HEK293 (cell line): ENCODE measurements around the gene TPRX2.

ENCODE experiments used
- CTCF ChIA-PET: fragments of 350-600 bp; formaldehyde crosslinking; extraction: SDS; loops from one replicate; lab custom pipeline; 2021; ENCODE audit warnings: antibody characterized with exemption; lab: Yijun Ruan, JAX
- POLR2A ChIA-PET: fragments of 300-600 bp; formaldehyde crosslinking; extraction: SDS; loops from one replicate; lab custom pipeline; 2020; ENCODE audit warnings: antibody characterized with exemption, inconsistent platforms; lab: Yijun Ruan, JAX
- H3K27ac ChIP-seq: fragments of 200-500 bp; sonication (Bioruptor generic); 2 replicates; pipeline ENCODE4 v1.5.1; 2014; ENCODE audit warnings: low read depth, low read length, control low read depth, inconsistent platforms; ENCODE audit errors: extremely low read depth
- H3K36me3 ChIP-seq, 2 experiments: fragments of 200-500 bp in 1 of 2; sonication (Bioruptor generic) in 1 of 2; 1 replicate in 1 of 2; 2 replicates in 1 of 2; pipeline ENCODE4 v1.5.1; 2014 to 2017; ENCODE audit warnings: inconsistent platforms in 2 of 2, low read length in 2 of 2; ENCODE audit not compliant: control insufficient read depth in 2 of 2, insufficient read depth in 1 of 2
- H3K4me1 ChIP-seq: fragments of 200-500 bp; sonication (Bioruptor generic); 2 replicates; pipeline ENCODE4 v1.5.1; 2014; ENCODE audit warnings: mild to moderate bottlenecking, low read length, inconsistent platforms; ENCODE audit not compliant: control insufficient read depth, insufficient read depth
- H3K4me3 ChIP-seq: 2 replicates; pipeline ENCODE4 v1.5.1; 2011; ENCODE audit warnings: low read depth, mild to moderate bottlenecking, control low read depth, low read length, moderate library complexity
- H3K9me3 ChIP-seq: fragments of 200-500 bp; sonication (Bioruptor generic); 2 replicates; pipeline ENCODE4 v1.5.1; 2014; ENCODE audit warnings: low read depth, low read length, inconsistent platforms; ENCODE audit not compliant: control insufficient read depth, insufficient read depth
- BCL11B ChIP-seq: fragments of 450-650 bp; formaldehyde crosslinking; IDR thresholded peaks from 2 replicates; pipeline ENCODE4 v1.5.1; 2016; ENCODE audit warnings: low read depth, missing biosample characterization, missing genetic modification characterization
- KLF16 ChIP-seq: fragments of 450-650 bp; formaldehyde crosslinking; IDR thresholded peaks from 2 replicates; pipeline ENCODE4 v1.5.1; 2017; ENCODE audit warnings: missing biosample characterization, missing genetic modification characterization
- PRDM1 ChIP-seq: fragments of 450-650 bp; formaldehyde crosslinking; IDR thresholded peaks from 2 replicates; pipeline ENCODE4; 2016; ENCODE audit warnings: missing biosample characterization, missing genetic modification characterization
- REST ChIP-seq: fragments of 450-650 bp; formaldehyde crosslinking; IDR thresholded peaks from 2 replicates; pipeline ENCODE4 v1.5.1; 2016; ENCODE audit warnings: missing biosample characterization, missing genetic modification characterization
- SCRT2 ChIP-seq: fragments of 450-650 bp; formaldehyde crosslinking; IDR thresholded peaks from 2 replicates; pipeline ENCODE4 v1.5.1; 2016; ENCODE audit warnings: missing biosample characterization, missing genetic modification characterization
- SETDB1 ChIP-seq: IDR thresholded peaks from one replicate; pipeline ENCODE4 v1.6.1; 2017; ENCODE audit warnings: mild to moderate bottlenecking, low read length, moderate library complexity, mixed read lengths; ENCODE audit not compliant: insufficient read length
- SP2 ChIP-seq: fragments of 450-650 bp; formaldehyde crosslinking; IDR thresholded peaks from 2 replicates; pipeline ENCODE4 v1.5.1; 2016; ENCODE audit warnings: missing biosample characterization, missing genetic modification characterization
- SP3 ChIP-seq: fragments of 450-650 bp; formaldehyde crosslinking; IDR thresholded peaks from 2 replicates; pipeline ENCODE4 v1.5.1; 2016; ENCODE audit warnings: missing biosample characterization, missing genetic modification characterization
- ZBTB44 ChIP-seq: fragments of 450-650 bp; IDR thresholded peaks from 2 replicates; pipeline ENCODE4 v1.5.1; 2018; ENCODE audit warnings: missing biosample characterization, mild to moderate bottlenecking, missing genetic modification characterization
- ZNF274 ChIP-seq, 2 experiments: fragments of 200-500 bp in 1 of 2; fragments of 450-650 bp in 1 of 2; sonication (Bioruptor generic) in 1 of 2; formaldehyde crosslinking in 1 of 2; IDR thresholded peaks; 2 replicates each; pipeline versions ENCODE4 v1.5.1 to v1.6.1; 2014 to 2016; ENCODE audit warnings: borderline replicate concordance in 1 of 2, inconsistent platforms in 1 of 2, low read length in 1 of 2, missing biosample characterization in 1 of 2, missing genetic modification characterization in 1 of 2
- ZNF350 ChIP-seq: fragments of 450-650 bp; formaldehyde crosslinking; IDR thresholded peaks from 2 replicates; pipeline ENCODE4 v1.5.0; 2017; ENCODE audit warnings: missing biosample characterization, mild to moderate bottlenecking, missing genetic modification characterization
- ZNF513 ChIP-seq: fragments of 450-650 bp; IDR thresholded peaks from 2 replicates; pipeline ENCODE4 v1.5.1; 2018; ENCODE audit warnings: missing biosample characterization, missing genetic modification characterization
- ZNF544 ChIP-seq: fragments of 450-650 bp; formaldehyde crosslinking; IDR thresholded peaks from 2 replicates; pipeline ENCODE4 v1.5.0; 2017; ENCODE audit warnings: missing biosample characterization, missing genetic modification characterization
- ZNF548 ChIP-seq: fragments of 450-650 bp; formaldehyde crosslinking; IDR thresholded peaks from 2 replicates; pipeline ENCODE4 v1.5.1; 2016; ENCODE audit warnings: missing biosample characterization, missing genetic modification characterization
- ZNF626 ChIP-seq: fragments of 450-650 bp; sonication (Bioruptor Pico); formaldehyde crosslinking; IDR thresholded peaks from 2 replicates; pipeline ENCODE4 v1.5.1; 2018; ENCODE audit warnings: missing biosample characterization, missing genetic modification characterization, inconsistent platforms
- ZNF645 ChIP-seq: fragments of 450-650 bp; formaldehyde crosslinking; IDR thresholded peaks from 2 replicates; pipeline ENCODE4; 2016; ENCODE audit warnings: missing biosample characterization, missing genetic modification characterization
- ZNF658 ChIP-seq: fragments of 450-650 bp; formaldehyde crosslinking; IDR thresholded peaks from 2 replicates; pipeline ENCODE4; 2016; ENCODE audit warnings: missing biosample characterization, missing genetic modification characterization
- ZNF670 ChIP-seq: fragments of 450-650 bp; formaldehyde crosslinking; IDR thresholded peaks from 2 replicates; pipeline ENCODE4 v1.5.1; 2016; ENCODE audit warnings: missing biosample characterization, missing genetic modification characterization, low read depth
- ZNF701 ChIP-seq: fragments of 450-650 bp; formaldehyde crosslinking; IDR thresholded peaks from 2 replicates; pipeline ENCODE4 v1.5.1; 2016; ENCODE audit warnings: missing biosample characterization, missing genetic modification characterization
- ZSCAN30 ChIP-seq: fragments of 450-650 bp; IDR thresholded peaks from 2 replicates; pipeline ENCODE4 v1.5.1; 2018; ENCODE audit warnings: missing biosample characterization, mild to moderate bottlenecking, missing genetic modification characterization, moderate library complexity
- ZSCAN4 ChIP-seq: fragments of 450-650 bp; formaldehyde crosslinking; IDR thresholded peaks from 2 replicates; pipeline ENCODE4 v1.5.1; 2017; ENCODE audit warnings: missing biosample characterization, missing genetic modification characterization

Gene TPRX2

GRCh38 chr19:47891923-47892666 lies 33.1 kb downstream of the TPRX2 start:
- H3K27ac ChIP-seq = peak overlapping the region; percentile 1; the same call in 1 of the 2 replicates
- no peak overlapping the region for H3K4me3 ChIP-seq
- ChIA-PET CTCF (interaction anchor here (0.7 to 2.4 kb wide), 5 partner anchors 23 to 543 kb away, joined by 3 to 10 read pairs (median 6); partner anchors contain the start of gene DHX34), POLR2A (interaction anchor here (0.6 to 1.2 kb wide), 2 partner anchors 22 to 347 kb away, joined by 3 to 5 read pairs; no protein-coding TSS in a partner anchor)
- H3K9me3 ChIP-seq = no peaks in the 10 kb centered on the region
- H3K4me1 ChIP-seq = no peaks in the 10 kb centered on the region
- no peak for TF ChIP-seq ZNF626 (tag by site-specific recombination)
- no peak for TF ChIP-seq ZBTB44 (tag by site-specific recombination)
- TF ChIP-seq BCL11B (tag by site-specific recombination) = no peak
- no peak for TF ChIP-seq SCRT2 (tag by site-specific recombination)
- no peak for TF ChIP-seq SP2 (tag by site-specific recombination)
- no peak for TF ChIP-seq ZNF658 (tag by site-specific recombination)
- no peak for TF ChIP-seq ZSCAN4 (tag by site-specific recombination)
- no peak for TF ChIP-seq ZSCAN30 (tag by site-specific recombination)
- TF ChIP-seq SETDB1 = peak; percentile 92
- no peak for TF ChIP-seq ZNF645 (tag by site-specific recombination)
- TF ChIP-seq ZNF544 (tag by site-specific recombination) = no peak
- TF ChIP-seq SP3 (tag by site-specific recombination) = no peak
- TF ChIP-seq ZNF350 = 0 out of 2 replicates have a peak, but pooled peaks have one; percentile 31
- peak; percentile 48; the same call in 1 of the 2 replicates for TF ChIP-seq ZNF548
- H3K36me3 ChIP-seq = no peaks in the 10 kb centered on the region

- Histone ChIP-seq H3K9me3 (no peaks in the 10 kb centered on the region), H3K27ac (no peak overlapping the region), H3K36me3 (no peaks in the 10 kb centered on the region), H3K4me3 (no peak overlapping the region), H3K4me1 (no peaks in the 10 kb centered on the region)
- ChIA-PET CTCF (interaction anchor here (0.7 kb wide), 1 partner anchor 27 kb away, joined by 3 read pairs; no protein-coding TSS in a partner anchor), POLR2A (no interaction called here)
- TF ChIP-seq ZNF626 (tag by site-specific recombination) (no peak), ZNF513 (tag by site-specific recombination) (no peak), ZNF670 (tag by site-specific recombination) (no peak), REST (no peak), ZNF274 (IDR thresholded peaks at IDR 0.05; ENCODE audit: low read length) (no peak), ZNF274 (tag by site-specific recombination; IDR thresholded peaks at IDR 0.05; ENCODE audit: borderline replicate concordance) (no peak), KLF16 (no peak), PRDM1 (tag by site-specific recombination) (no peak), ZNF701 (tag by site-specific recombination) (no peak)
Measured at GRCh38 chr19:47895165-47895782, 36.2 kb downstream of the TPRX2 start.
